GM06990 (cell line): ENCODE measurements around the gene SLC38A10.

Source experiments
- DNase-seq: peaks from one replicate; pipeline ENCODE4 v3.0.0-alpha.2; 2011; ENCODE audit not compliant: insufficient read length; ENCODE audit errors: extremely low read depth
- H3K27me3 ChIP-seq: replicated peaks from 2 replicates; pipeline ENCODE4 v1.6.0; 2011; ENCODE audit warnings: low read length; ENCODE audit not compliant: control insufficient read depth, insufficient read depth
- H3K36me3 ChIP-seq: 2 replicates; pipeline ENCODE4 v1.5.1; 2011; ENCODE audit warnings: low read length; ENCODE audit not compliant: control insufficient read depth, insufficient read depth
- H3K4me3 ChIP-seq: replicated peaks from 2 replicates; pipeline ENCODE4 v1.5.1; 2011; ENCODE audit warnings: low read depth, mild to moderate bottlenecking, control low read depth, low read length
- CTCF ChIP-seq: IDR thresholded peaks from 2 replicates; pipeline ENCODE4 v1.5.1; 2011; ENCODE audit warnings: low read length, control low read depth, mild to moderate bottlenecking, inconsistent platforms; ENCODE audit not compliant: insufficient read depth, poor library complexity, severe bottlenecking

The SLC38A10 gene

GRCh38 chr17:81332914-81333528, 37.9 kb upstream of the SLC38A10 start:
- DNase-seq = no peak
- Histone ChIP-seq H3K4me3 (no peak overlapping the region), H3K27me3 (no peaks in the 10 kb centered on the region; the same call in 1 of the 2 replicates), H3K36me3 (no peaks in the 10 kb centered on the region)
- TF ChIP-seq CTCF = no peak

- no peak for TF ChIP-seq CTCF
- no peaks in the 10 kb centered on the region for H3K36me3 ChIP-seq
- DNase-seq = no peak
- no peaks in the 10 kb centered on the region; the same call in 1 of the 2 replicates for H3K27me3 ChIP-seq
- no peak overlapping the region for H3K4me3 ChIP-seq
Measured at GRCh38 chr17:81332118-81332834, 37.2 kb upstream of the SLC38A10 start.

GRCh38 chr17:81331527-81332043, 36.5 kb upstream of the SLC38A10 start:
- no peak for DNase-seq
- no peaks in the 10 kb centered on the region; the same call in 1 of the 2 replicates for H3K27me3 ChIP-seq
- TF ChIP-seq CTCF = no peak
- no peaks in the 10 kb centered on the region for H3K36me3 ChIP-seq
- H3K4me3 ChIP-seq = no peak overlapping the region

- no peak for DNase-seq
- no peak for TF ChIP-seq CTCF
- Histone ChIP-seq H3K27me3 (no peaks in the 10 kb centered on the region; the same call in 1 of the 2 replicates), H3K4me3 (no peak overlapping the region), H3K36me3 (no peaks in the 10 kb centered on the region)
Measured at GRCh38 chr17:81330884-81331245, 35.8 kb upstream of the SLC38A10 start.

GRCh38 chr17:81329927-81330883, 35.1 kb upstream of the SLC38A10 start:
- no peaks in the 10 kb centered on the region for H3K36me3 ChIP-seq
- H3K4me3 ChIP-seq = no peak overlapping the region
- no peak for DNase-seq
- no peak for TF ChIP-seq CTCF
- no peaks in the 10 kb centered on the region; the same call in 1 of the 2 replicates for H3K27me3 ChIP-seq
